GM12874 (cell line): Measurements from ENCODE around the gene CCDC71L.

Experiments used
- TF ChIP-seq, protein P1 (sequence below): IDR thresholded peaks from 2 replicates; pipeline ENCODE4 v1.5.1; 2011; ENCODE audit warnings: low read depth, mild to moderate bottlenecking, control low read depth, low read length, moderate library complexity; ENCODE audit not compliant: insufficient read depth

CCDC71L gene

GRCh38 chr7:106635411-106635810 is 25.5 kb downstream of the CCDC71L start:
- TF ChIP-seq, protein P1, sequence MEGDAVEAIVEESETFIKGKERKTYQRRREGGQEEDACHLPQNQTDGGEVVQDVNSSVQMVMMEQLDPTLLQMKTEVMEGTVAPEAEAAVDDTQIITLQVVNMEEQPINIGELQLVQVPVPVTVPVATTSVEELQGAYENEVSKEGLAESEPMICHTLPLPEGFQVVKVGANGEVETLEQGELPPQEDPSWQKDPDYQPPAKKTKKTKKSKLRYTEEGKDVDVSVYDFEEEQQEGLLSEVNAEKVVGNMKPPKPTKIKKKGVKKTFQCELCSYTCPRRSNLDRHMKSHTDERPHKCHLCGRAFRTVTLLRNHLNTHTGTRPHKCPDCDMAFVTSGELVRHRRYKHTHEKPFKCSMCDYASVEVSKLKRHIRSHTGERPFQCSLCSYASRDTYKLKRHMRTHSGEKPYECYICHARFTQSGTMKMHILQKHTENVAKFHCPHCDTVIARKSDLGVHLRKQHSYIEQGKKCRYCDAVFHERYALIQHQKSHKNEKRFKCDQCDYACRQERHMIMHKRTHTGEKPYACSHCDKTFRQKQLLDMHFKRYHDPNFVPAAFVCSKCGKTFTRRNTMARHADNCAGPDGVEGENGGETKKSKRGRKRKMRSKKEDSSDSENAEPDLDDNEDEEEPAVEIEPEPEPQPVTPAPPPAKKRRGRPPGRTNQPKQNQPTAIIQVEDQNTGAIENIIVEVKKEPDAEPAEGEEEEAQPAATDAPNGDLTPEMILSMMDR = no peak

DNA sequence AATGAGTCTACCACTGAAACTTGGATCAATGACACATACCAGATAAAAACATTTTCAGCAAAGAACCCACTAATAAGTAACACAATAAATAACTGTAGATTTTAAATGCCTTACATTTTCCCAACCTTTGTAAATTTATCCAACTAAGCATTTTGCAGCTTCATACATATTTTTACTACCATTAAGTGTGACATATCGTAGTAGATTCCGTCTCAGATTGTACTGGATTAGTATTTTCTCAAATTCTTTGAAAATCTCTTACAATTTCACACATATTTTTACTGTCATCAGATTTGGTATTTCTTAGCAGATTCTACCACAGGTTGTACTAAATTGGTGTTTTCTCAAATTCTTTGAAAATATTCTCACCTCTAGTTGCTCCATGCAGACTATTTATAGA is 26.0 kb downstream of the CCDC71L start:
- TF ChIP-seq, protein P1 = no peak

DNA sequence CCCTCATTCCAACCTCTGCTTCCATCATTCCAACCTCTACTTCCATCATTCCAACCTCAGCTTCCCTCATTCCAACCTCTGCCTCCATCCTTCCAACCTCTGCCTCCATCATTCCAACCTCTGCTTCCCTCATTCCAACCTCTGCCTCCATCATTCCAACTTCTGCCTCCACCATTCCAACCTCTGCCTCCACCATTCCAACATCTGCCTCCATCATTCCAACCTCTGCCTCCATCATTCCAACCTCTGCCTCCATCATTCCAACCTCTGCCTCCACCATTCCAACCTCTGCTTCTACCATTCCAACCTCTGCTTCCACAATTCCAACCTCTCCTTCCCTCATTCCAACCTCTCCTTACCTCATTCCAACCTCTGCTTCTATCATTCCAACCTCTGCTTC is 30.3 kb downstream of the CCDC71L start:
- TF ChIP-seq, protein P1 = no peak

DNA sequence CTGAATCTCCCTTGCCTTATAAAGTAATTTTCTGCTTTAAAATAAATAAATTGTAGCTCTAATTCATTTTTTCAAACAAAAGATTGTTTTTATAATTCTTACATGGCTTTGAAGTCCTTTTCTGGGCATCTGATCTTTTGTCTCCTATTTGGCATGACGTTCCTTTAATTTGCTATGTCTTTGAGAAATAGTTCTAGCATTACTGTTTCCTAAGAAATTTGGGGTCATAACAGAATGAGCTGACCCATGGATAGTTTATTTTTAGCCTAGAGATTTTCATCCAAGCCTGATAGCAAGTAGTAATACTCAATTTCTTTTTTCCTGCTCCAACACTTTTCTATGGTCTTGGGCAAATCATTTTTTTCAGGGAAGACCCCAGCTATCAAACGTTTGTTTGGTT is 31.4 kb downstream of the CCDC71L start:
- TF ChIP-seq, protein P1 = no peak

DNA sequence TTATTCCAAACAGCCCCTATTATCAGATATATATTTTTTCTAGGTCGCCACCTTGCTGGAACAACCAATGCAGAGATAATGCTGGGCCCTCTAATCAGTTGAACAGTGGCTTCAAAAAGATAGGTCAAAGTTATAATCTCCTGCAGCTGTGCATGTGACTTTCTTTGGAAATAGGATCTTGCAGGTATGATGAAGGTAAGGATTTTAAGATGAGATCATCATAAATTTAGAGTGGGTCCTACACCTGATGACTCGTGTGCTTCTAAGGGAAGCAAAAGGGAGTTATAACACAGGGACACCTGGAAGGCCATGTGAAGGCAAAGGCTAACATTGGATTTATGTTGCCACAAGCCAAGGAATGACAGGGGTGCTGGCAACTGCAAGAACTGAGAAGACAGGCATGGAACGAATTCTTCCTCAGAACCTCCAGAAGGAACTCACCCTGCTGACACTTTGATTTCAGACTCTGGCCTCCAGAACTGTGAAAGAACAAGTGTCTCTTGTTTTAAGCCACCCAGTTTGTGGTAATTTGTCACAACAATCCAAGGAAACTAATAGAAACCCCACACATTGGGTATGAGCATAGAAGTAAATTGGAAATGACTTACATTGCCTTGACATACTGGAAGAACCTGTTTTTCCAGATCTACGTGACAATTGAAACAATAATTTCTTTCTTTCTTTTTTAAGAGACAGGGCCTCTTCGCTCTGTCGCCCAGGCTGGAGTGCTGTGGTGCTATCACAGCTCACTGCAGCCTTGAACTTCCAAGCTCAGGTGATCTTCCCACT is 34.4 kb downstream of the CCDC71L start:
- TF ChIP-seq, protein P1 = no peak

GRCh38 chr7:106625678-106626301 is 35.2 kb downstream of the CCDC71L start:
- TF ChIP-seq, protein P1 = no peak

DNA sequence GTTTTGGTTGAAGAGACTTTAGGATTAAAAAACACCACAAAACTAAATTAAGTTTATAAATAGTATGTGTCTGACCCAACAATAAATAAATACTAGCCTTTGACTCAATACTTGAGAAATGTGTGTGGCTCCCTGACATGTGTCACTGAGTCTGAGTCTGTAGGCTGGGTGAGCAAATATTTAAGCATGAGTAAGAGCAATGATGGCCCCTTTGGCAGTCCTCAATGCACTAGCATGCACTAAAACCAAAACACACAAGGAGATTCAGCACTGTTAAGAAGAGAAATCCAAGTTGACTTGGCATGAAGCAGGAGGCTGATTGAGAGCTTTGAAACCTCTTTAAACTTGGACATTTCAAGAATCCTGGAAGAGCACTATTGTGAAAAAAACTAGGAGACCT is 37.1 kb downstream of the CCDC71L start:
- TF ChIP-seq, protein P1 = no peak
